NCI-H1436 treated with DMSO at 0.1 percent for 48 hours (cell line): ENCODE measurements around the gene MRPL11.
A peak's percentile ranks its signal among the peaks of the same experiment; 100 is the strongest.

Experiments used
- DNase-seq: peaks from one replicate; lab custom pipeline; 2025; lab: John Stamatoyannopoulos, UW

MRPL11 gene

GRCh38 chr11:66438504-66439466 lies at the start of gene MRPL11:
Gene MRPL11, minus strand, starts transcription at chr11:66438848. Its CDS starts 94 bp downstream, at chr11:66438754.
- peak; percentile 78 for DNase-seq

- no peak for DNase-seq
These were observed 46.2 kb upstream of the MRPL11 start for GRCh38 chr11:66484806-66485380.

- DNase-seq: peak; percentile 77
These were observed 41.7 kb upstream of the MRPL11 start, which contains the start of gene DPP3 for GRCh38 chr11:66480117-66480938. Gene DPP3, plus strand, starts transcription at chr11:66480434. Its CDS starts 1,767 bp downstream, at chr11:66482201.

GRCh38 chr11:66479394-66480116 lies 40.9 kb upstream of the MRPL11 start:
- no peak for DNase-seq

- no peak for DNase-seq
These were observed 40.2 kb upstream of the MRPL11 start for GRCh38 chr11:66478729-66479393.

- DNase-seq: no peak
These were observed 38.9 kb upstream of the MRPL11 start for GRCh38 chr11:66477263-66478201.

GRCh38 chr11:66476841-66477251 lies 38.2 kb upstream of the MRPL11 start:
- no peak for DNase-seq

GRCh38 chr11:66476173-66476840 lies 37.7 kb upstream of the MRPL11 start:
- DNase-seq: no peak

- no peak for DNase-seq
These were observed 36.9 kb upstream of the MRPL11 start for GRCh38 chr11:66475349-66476172.

- no peak for DNase-seq
These were observed 35.2 kb upstream of the MRPL11 start for GRCh38 chr11:66473608-66474515.

- DNase-seq: no peak
These were observed 34.5 kb upstream of the MRPL11 start for GRCh38 chr11:66473167-66473566.

GRCh38 chr11:66472054-66472453 lies 33.4 kb upstream of the MRPL11 start:
- no peak for DNase-seq

- DNase-seq: no peak
These were observed 32.5 kb upstream of the MRPL11 start for GRCh38 chr11:66471142-66471541.

GRCh38 chr11:66470015-66470414 lies 31.4 kb upstream of the MRPL11 start:
- no peak for DNase-seq

- no peak for DNase-seq
These were observed 30.8 kb upstream of the MRPL11 start for GRCh38 chr11:66469441-66469840.

GRCh38 chr11:66468691-66469090 lies 30.0 kb upstream of the MRPL11 start:
- DNase-seq: no peak

- no peak for DNase-seq
These were observed 29.1 kb upstream of the MRPL11 start for GRCh38 chr11:66467756-66468155.
